GM19463 (cell line): Measurements from ENCODE around the gene LY86.

Source experiments
- ATAC-seq: cut with Tn5 transposase; IDR thresholded peaks from one replicate; pipeline ENCODE4 v1.9.1; 2021; ENCODE audit warnings: mild to moderate bottlenecking, moderate library complexity; ENCODE audit not compliant: unreplicated experiment

Gene LY86

GRCh38 chr6:6588064-6588923 is at the start of gene LY86:
TSS of gene LY86 (plus strand) at chr6:6588720. CDS start at chr6:6588735, 15 bp downstream.
- ATAC-seq: peak; percentile 47

GRCh38 chr6:6539036-6539435 is 49.5 kb upstream of the LY86 start:
- no peak for ATAC-seq

- no peak for ATAC-seq
Measured at GRCh38 chr6:6542357-6542756, 46.2 kb upstream of the LY86 start.

- no peak for ATAC-seq
Measured at GRCh38 chr6:6543181-6543879, 45.2 kb upstream of the LY86 start.

- peak; percentile 12 for ATAC-seq
Measured at GRCh38 chr6:6545616-6546317, 42.8 kb upstream of the LY86 start.

GRCh38 chr6:6546318-6547109 is 42.0 kb upstream of the LY86 start:
- ATAC-seq: peak; percentile 42

- peak; percentile 83 for ATAC-seq
Measured at GRCh38 chr6:6547110-6547879, 41.2 kb upstream of the LY86 start.

GRCh38 chr6:6556161-6556737 is 32.3 kb upstream of the LY86 start:
- no peak for ATAC-seq

- ATAC-seq: peak; percentile 58
Measured at GRCh38 chr6:6556738-6557503, 31.6 kb upstream of the LY86 start.

- no peak for ATAC-seq
Measured at GRCh38 chr6:6557504-6557839, 31.0 kb upstream of the LY86 start.

GRCh38 chr6:6557886-6558285 is 30.6 kb upstream of the LY86 start:
- no peak for ATAC-seq

GRCh38 chr6:6559994-6560570 is 28.4 kb upstream of the LY86 start:
- ATAC-seq: peak; percentile 60

- ATAC-seq: no peak
Measured at GRCh38 chr6:6560909-6561308, 27.6 kb upstream of the LY86 start.

GRCh38 chr6:6564154-6564553 is 24.4 kb upstream of the LY86 start:
- no peak for ATAC-seq

GRCh38 chr6:6565069-6565468 is 23.5 kb upstream of the LY86 start:
- no peak for ATAC-seq

GRCh38 chr6:6565488-6565887 is 23.0 kb upstream of the LY86 start:
- no peak for ATAC-seq

- no peak for ATAC-seq
Measured at GRCh38 chr6:6566766-6567165, 21.8 kb upstream of the LY86 start.

- ATAC-seq: no peak
Measured at GRCh38 chr6:6569096-6569810, 19.3 kb upstream of the LY86 start.
